ENCODE results near the gene NR4A1. TPM values are rescaled to one million over a fixed set of nuclear protein-coding genes. Genes with fewer than 3 reads are reported as not detected.

Gene NR4A1
- total RNA-seq, 1 experiment from 2014 or later = 25.8 TPM

DNA sequence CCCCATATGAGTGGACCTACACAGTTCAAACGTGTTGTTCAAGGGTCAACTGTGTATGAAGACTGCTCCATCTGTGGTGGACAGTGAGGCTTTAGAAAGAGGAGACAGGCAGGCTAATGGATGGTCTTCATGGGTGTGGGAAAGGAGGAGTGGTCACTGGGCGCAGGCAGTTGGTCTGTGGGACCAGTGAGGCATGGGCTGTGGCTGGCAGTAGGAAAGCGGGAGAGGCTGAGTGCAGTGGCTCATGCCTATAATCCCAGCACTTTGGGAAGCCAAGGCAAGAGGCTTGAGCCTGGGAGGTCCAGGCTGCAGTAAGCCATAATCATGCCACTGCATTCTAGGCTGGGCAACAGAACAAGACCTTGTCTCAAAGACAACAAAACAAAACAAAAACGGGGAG, 2.0 kb upstream of the NR4A1 start:
- no peak overlapping the region for H3K27ac Mint-ChIP-seq
- peaks cover 25 to 28% of the 10 kb centered on the region in 2 experiments for H3K4me1 Mint-ChIP-seq
- WGBS (ENCODE audit: extremely low coverage, insufficient read length, low lambda C conversion rate) = no CpG with 5 or more reads among the region's 4 CpGs
- TF ChIP-seq, protein P1, sequence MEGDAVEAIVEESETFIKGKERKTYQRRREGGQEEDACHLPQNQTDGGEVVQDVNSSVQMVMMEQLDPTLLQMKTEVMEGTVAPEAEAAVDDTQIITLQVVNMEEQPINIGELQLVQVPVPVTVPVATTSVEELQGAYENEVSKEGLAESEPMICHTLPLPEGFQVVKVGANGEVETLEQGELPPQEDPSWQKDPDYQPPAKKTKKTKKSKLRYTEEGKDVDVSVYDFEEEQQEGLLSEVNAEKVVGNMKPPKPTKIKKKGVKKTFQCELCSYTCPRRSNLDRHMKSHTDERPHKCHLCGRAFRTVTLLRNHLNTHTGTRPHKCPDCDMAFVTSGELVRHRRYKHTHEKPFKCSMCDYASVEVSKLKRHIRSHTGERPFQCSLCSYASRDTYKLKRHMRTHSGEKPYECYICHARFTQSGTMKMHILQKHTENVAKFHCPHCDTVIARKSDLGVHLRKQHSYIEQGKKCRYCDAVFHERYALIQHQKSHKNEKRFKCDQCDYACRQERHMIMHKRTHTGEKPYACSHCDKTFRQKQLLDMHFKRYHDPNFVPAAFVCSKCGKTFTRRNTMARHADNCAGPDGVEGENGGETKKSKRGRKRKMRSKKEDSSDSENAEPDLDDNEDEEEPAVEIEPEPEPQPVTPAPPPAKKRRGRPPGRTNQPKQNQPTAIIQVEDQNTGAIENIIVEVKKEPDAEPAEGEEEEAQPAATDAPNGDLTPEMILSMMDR (conservative IDR thresholded peaks at IDR 0.05) = no peak
- no peak overlapping the region for H3K56ac ChIP-seq (ENCODE audit: insufficient read length, low read depth, low read length)
- no peak overlapping the region for H2BK5ac ChIP-seq (ENCODE audit: insufficient read length, low read length)
- no peak overlapping the region for H3K18ac ChIP-seq (ENCODE audit: insufficient read length, low read depth, low read length)
- no peak overlapping the region for H3K27ac ChIP-seq (ENCODE audit: insufficient read length, low read depth, low read length)
- H4K91ac ChIP-seq (ENCODE audit: insufficient read length, low read depth, low read length) = no peak overlapping the region
- no peak overlapping the region for H2BK12ac ChIP-seq (ENCODE audit: insufficient read length, low read depth, low read length)
- no peaks in the 10 kb centered on the region for H4K20me1 ChIP-seq (ENCODE audit: control insufficient read depth, insufficient read depth, insufficient read length)
- H2BK15ac ChIP-seq (ENCODE audit: low read depth, low read length) = no peak overlapping the region
- H2BK20ac ChIP-seq (ENCODE audit: low read depth, low read length, poor library complexity, severe bottlenecking) = no peak overlapping the region
- no peak overlapping the region for H3K23ac ChIP-seq (ENCODE audit: insufficient read length, low read depth, low read length)
- H3K9ac ChIP-seq (ENCODE audit: extremely low read depth, insufficient read length, low read length) = no peak overlapping the region
- H3K4me2 ChIP-seq (ENCODE audit: insufficient read depth, insufficient read length, low read length) = no peak overlapping the region
- no peak for DNase-seq
- H2AFZ ChIP-seq (ENCODE audit: low read length) = no peak overlapping the region
- no peaks in the 10 kb centered on the region for H3K9me3 ChIP-seq (ENCODE audit: control insufficient read depth, low read depth, low read length)
- no peaks in the 10 kb centered on the region for H3K79me2 ChIP-seq (ENCODE audit: insufficient read depth, low read length)
- no peak overlapping the region for H4K8ac ChIP-seq (replicated peaks; ENCODE audit: insufficient read length, low read depth, low read length)
- H3K14ac ChIP-seq (ENCODE audit: insufficient read depth, low read length) = no peak overlapping the region
- peaks cover 7% of the 10 kb centered on the region; the same call in 1 of the 2 replicates for H3K27me3 ChIP-seq (ENCODE audit: insufficient read depth, low read length)
- no peaks in the 10 kb centered on the region for H3K79me1 ChIP-seq (ENCODE audit: insufficient read depth, low read depth, low read length, poor library complexity, severe bottlenecking)
- no peaks in the 10 kb centered on the region; the same call in 1 of the 2 replicates for H3K4me1 ChIP-seq (ENCODE audit: insufficient read depth, low read length)
- peaks cover 2 to 12% (median 2%) of the 10 kb centered on the region in 3 experiments; a peak in 5 of 7 replicates for H3K36me3 Mint-ChIP-seq (ENCODE audit: insufficient read depth in 1 of 3, low read depth in 3 of 3)
- peaks cover 17% of the 10 kb centered on the region for H3K23me2 ChIP-seq (ENCODE audit: insufficient read length, low read depth, low read length, poor library complexity, severe bottlenecking)
- H3K4me3 Mint-ChIP-seq = peak overlapping the region in 1 of 2 experiments; percentile 88; a peak in 3 of 5 replicates
- H3K9me3 Mint-ChIP-seq = no peaks in the 10 kb centered on the region; a peak in 1 of 5 replicates
- H2AK5ac ChIP-seq (ENCODE audit: insufficient read length, low read length) = no peak overlapping the region
- H3T11ph ChIP-seq (ENCODE audit: low read length) = no peak overlapping the region
- H2BK120ac ChIP-seq (ENCODE audit: low read depth, low read length, poor library complexity, severe bottlenecking) = no peak overlapping the region
- H3K4ac ChIP-seq (ENCODE audit: low read depth, low read length) = no peak overlapping the region
- H4K5ac ChIP-seq (ENCODE audit: insufficient read length, low read depth, low read length) = no peak overlapping the region
- H3K27me3 Mint-ChIP-seq (ENCODE audit: low read depth) = peaks cover 60% of the 10 kb centered on the region

Measured in H9 (cell line).